Esophagus muscularis mucosa (tissue), 4 donors: ENCODE results near the gene RMI2.

Experiments
- CTCF ChIP-seq, 3 experiments: fragments of 200-600 bp in 2 of 3; fragments of 450-650 bp in 1 of 3; sonication (generic) in 2 of 3; IDR thresholded peaks; one replicate each; pipeline ENCODE4 v1.5.1; 2017 to 2019; ENCODE audit warnings: antibody characterized with exemption in 3 of 3, mild to moderate bottlenecking in 2 of 3, moderate library complexity in 1 of 3
- EP300 ChIP-seq: sonication (generic); formaldehyde crosslinking; IDR thresholded peaks from one replicate; pipeline ENCODE4 v1.6.1; 2017; ENCODE audit warnings: antibody characterized with exemption
- POLR2A ChIP-seq: fragments of 450-650 bp; IDR thresholded peaks from one replicate; pipeline ENCODE4 v1.6.1; 2017; ENCODE audit warnings: antibody characterized with exemption, moderate library complexity, mild to moderate bottlenecking, low read depth

- TF ChIP-seq CTCF (IDR thresholded peaks at IDR 0.05) = no peak
- no peak for TF ChIP-seq EP300
- TF ChIP-seq POLR2A = no peak
These were observed 32.4 kb upstream of the RMI2 start for GRCh38 chr16:11312718-11313492.
